Measurements from ENCODE around the gene RNF220. TPM values are rescaled to one million over a fixed set of nuclear protein-coding genes. Genes with fewer than 3 reads are reported as not detected.

The RNF220 gene
- total and polyA plus RNA-seq, 2 donors (not counting 3 experiments of a cell fraction or from before 2014, with no cell fraction given): 62.7 to 66.6 TPM

DNA sequence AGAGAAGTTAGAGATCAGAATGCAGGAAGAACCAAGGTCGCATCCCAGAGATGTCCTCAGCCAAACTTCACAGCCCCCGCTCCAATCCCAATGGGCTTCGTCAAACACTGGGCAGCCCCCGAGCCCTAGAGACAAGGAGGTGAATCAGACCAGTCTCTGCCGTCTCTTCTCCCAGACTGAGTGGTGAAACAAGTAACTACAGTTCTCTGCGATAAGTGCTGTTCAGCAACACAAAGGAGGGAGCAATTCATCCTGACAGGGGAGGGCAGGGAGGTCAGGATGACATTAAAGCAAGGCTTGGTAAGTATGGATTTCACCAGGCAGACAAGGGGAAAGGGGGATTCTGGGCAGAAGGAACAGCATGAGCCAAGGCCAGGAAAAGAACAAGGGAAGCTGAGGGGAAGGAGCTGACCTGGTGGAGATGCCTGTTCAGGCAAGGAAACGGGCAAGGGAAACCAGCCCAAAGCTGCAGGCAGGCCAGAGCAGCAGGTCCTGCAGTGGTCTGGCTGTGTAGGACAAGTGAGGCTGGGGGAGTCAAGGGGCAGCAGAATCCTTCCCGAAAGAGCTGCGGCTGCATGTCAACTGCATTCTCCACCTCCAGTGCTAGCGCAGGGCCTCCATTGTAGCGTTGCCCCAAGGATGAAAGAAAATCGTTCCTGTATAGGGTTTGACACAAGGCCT lies 36.4 kb upstream of the RNF220 start:
- no peaks in the 10 kb centered on the region for H3K4me1 ChIP-seq (ENCODE audit: control insufficient read depth, extremely low read depth, insufficient read depth, low read length)
- intact Hi-C loops (cut with micrococcal nuclease): no loop called here
- no peaks in the 10 kb centered on the region for H4K20me1 ChIP-seq (replicated peaks; ENCODE audit: control insufficient read depth, extremely low read depth, insufficient read depth, low read length)
- no TSS peak for BruUV-seq (replicated peaks)
- no peaks in the 10 kb centered on the region for H3K9me3 ChIP-seq (replicated peaks; ENCODE audit: control insufficient read depth, insufficient read depth, low read length)
- H3K4me3 ChIP-seq (replicated peaks in 1 of 3; ENCODE audit: insufficient read depth in 1 of 3, low read depth in 1 of 3, low read length in 3 of 3): no peak overlapping the region
- FAIRE-seq (no peak), DNase-seq (ENCODE audit: low read depth, low spot score) (no peak)
- H3K9me1 ChIP-seq (replicated peaks; ENCODE audit: control insufficient read depth, extremely low read depth, insufficient read depth, low read length): no peaks in the 10 kb centered on the region
- TF ChIP-seq EZH2 (IDR thresholded peaks at IDR 0.05; ENCODE audit: borderline replicate concordance, low read depth, low read length, severe bottlenecking) (no peak), MYC (IDR thresholded peaks at IDR 0.05; ENCODE audit: low read depth, low read length) (no peak), POLR2A (IDR thresholded peaks at IDR 0.05; ENCODE audit: low read depth, low read length) (no peak), JUN (IDR thresholded peaks at IDR 0.05; ENCODE audit: borderline replicate concordance, insufficient read depth, insufficient read length, low read depth) (no peak), FOS (IDR thresholded peaks at IDR 0.05; ENCODE audit: borderline replicate concordance, insufficient read depth, low read length) (no peak), GATA2 (IDR thresholded peaks at IDR 0.05; ENCODE audit: insufficient read depth, insufficient read length, low read depth, low read length) (no peak), POLR2AphosphoS5 (IDR thresholded peaks at IDR 0.05; ENCODE audit: insufficient read depth, low read depth, low read length) (no peak)
- TF ChIP-seq, protein P1, sequence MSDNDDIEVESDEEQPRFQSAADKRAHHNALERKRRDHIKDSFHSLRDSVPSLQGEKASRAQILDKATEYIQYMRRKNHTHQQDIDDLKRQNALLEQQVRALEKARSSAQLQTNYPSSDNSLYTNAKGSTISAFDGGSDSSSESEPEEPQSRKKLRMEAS (IDR thresholded peaks at IDR 0.05; ENCODE audit: insufficient read depth, insufficient read length): no peak
- TF ChIP-seq, protein P2, sequence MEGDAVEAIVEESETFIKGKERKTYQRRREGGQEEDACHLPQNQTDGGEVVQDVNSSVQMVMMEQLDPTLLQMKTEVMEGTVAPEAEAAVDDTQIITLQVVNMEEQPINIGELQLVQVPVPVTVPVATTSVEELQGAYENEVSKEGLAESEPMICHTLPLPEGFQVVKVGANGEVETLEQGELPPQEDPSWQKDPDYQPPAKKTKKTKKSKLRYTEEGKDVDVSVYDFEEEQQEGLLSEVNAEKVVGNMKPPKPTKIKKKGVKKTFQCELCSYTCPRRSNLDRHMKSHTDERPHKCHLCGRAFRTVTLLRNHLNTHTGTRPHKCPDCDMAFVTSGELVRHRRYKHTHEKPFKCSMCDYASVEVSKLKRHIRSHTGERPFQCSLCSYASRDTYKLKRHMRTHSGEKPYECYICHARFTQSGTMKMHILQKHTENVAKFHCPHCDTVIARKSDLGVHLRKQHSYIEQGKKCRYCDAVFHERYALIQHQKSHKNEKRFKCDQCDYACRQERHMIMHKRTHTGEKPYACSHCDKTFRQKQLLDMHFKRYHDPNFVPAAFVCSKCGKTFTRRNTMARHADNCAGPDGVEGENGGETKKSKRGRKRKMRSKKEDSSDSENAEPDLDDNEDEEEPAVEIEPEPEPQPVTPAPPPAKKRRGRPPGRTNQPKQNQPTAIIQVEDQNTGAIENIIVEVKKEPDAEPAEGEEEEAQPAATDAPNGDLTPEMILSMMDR (IDR thresholded peaks at IDR 0.05; ENCODE audit: extremely low read depth in 1 of 2, insufficient read depth in 1 of 2, low read depth in 1 of 2, low read length in 2 of 2): no peak
- H3K9ac ChIP-seq (replicated peaks; ENCODE audit: extremely low read depth, insufficient read depth, low read length): no peak overlapping the region
- CTCF ChIA-PET: interaction anchor here (1.4 kb wide), 1 partner anchor 9 kb away, joined by 7 read pairs; no protein-coding TSS in a partner anchor
- H3K27me3 ChIP-seq (ENCODE audit: control insufficient read depth in 2 of 2, insufficient read depth in 2 of 2, low read length in 2 of 2): peaks cover 14 to 18% of the 10 kb centered on the region in 2 experiments
- no peaks in the 10 kb centered on the region for H3K79me2 ChIP-seq (ENCODE audit: control insufficient read depth, insufficient read depth, low read length)
- no peak overlapping the region for H3K4me2 ChIP-seq (ENCODE audit: insufficient read depth, low read length)
- no peaks in the 10 kb centered on the region for H3K36me3 ChIP-seq (ENCODE audit: control insufficient read depth in 2 of 2, extremely low read depth in 1 of 2, insufficient read depth in 2 of 2, low read length in 2 of 2)
- POLR2A ChIA-PET: no interaction called here
- dilution Hi-C loops (cut with MboI; ENCODE audit: extremely low pct_ligation_motif_present, low sequenced_read_pairs): no loop called here
- no peak overlapping the region for H3K27ac ChIP-seq (ENCODE audit: insufficient read depth, low read depth, low read length)
- H2AFZ ChIP-seq (ENCODE audit: low read depth, low read length): no peak overlapping the region
